ENCODE measurements around the gene NFIX. TPM values are rescaled to one million over a fixed set of nuclear protein-coding genes. Genes with fewer than 3 reads are reported as not detected.

The NFIX gene
- total RNA-seq, 1 donor from 2014 or later, result 8.4 TPM

DNA sequence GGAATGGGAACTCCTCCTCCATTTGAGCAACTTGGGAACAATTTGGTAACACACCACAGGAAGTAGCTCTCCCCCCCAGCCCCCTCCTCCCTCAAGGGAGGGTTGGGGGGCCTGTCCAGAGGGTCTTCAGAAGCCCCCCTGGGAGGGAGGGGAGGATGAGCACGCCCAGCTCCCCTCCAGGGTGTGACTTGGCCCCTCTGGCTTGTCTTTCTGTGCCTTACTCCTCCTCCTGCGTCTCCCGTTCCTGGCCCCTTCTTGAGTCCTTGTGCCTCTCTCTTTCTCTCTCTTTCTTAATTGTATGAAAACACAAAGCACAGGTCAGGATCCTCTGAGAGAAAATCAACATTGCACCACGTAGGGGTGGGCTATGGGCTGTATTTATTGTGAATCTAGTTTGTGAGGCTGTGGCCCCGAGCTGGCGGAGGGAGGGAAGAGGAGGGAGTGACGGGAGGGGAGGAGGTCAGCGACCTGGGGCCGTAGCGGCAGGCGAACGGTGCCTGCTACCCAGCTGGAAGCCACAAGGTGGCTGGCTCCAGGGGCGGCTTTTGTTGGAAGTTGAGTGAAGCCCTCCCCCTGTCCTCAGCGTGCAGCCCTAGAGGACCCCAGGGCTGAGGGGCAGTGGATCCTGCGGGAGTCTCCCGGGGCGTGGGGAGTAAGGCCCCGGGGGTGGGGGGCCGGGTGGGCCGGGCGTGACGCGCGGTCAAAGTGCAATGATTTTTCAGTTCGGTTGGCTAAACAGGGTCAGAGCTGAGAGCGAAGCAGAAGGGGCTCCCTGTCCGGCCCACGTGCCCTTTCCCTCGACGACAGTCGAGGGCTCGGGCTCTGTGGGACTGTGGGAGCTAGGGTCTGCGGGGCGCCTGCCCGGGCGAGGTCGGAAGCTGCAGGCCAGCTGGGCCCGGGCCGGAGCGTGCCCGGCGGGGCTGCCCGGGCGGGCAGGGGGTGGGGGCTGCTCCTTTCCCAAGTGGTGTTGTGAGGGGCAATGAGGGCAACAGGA lies 101.0 kb downstream of the NFIX start:
- H3K9me3 Mint-ChIP-seq (ENCODE audit: unreplicated experiment), result peaks cover 10% of the 10 kb centered on the region
- H3K27ac ChIP-seq (ENCODE audit: low read depth, low read length), result no peak overlapping the region
- H3K36me3 Mint-ChIP-seq (ENCODE audit: low read depth, unreplicated experiment), result peaks cover 6% of the 10 kb centered on the region
- no peaks in the 10 kb centered on the region for H3K27me3 ChIP-seq (ENCODE audit: insufficient read depth, low read length)
- peaks cover 34% of the 10 kb centered on the region for H3K27me3 Mint-ChIP-seq (ENCODE audit: low read depth, unreplicated experiment)
- H3K4me1 ChIP-seq (ENCODE audit: insufficient read depth, low read length), result peaks cover 31% of the 10 kb centered on the region
- no peak overlapping the region for H3K4me3 ChIP-seq (ENCODE audit: insufficient read depth, low read depth, low read length)
- peaks cover 6% of the 10 kb centered on the region for H4K20me1 ChIP-seq (ENCODE audit: insufficient read depth, low read length)
- DNase-seq (ENCODE audit: low read depth), result no peak
- no peaks in the 10 kb centered on the region for H3K36me3 ChIP-seq (ENCODE audit: insufficient read depth, low read length)
- H3K4me3 Mint-ChIP-seq (ENCODE audit: unreplicated experiment), result peak overlapping the region; percentile 54
- FAIRE-seq, result no peak
- H3K79me2 ChIP-seq (ENCODE audit: insufficient read depth, low read length), result no peaks in the 10 kb centered on the region
- no peak overlapping the region for H3K9ac ChIP-seq (ENCODE audit: low read length)
- H3K4me1 Mint-ChIP-seq (ENCODE audit: low read depth, unreplicated experiment), result peaks cover 14% of the 10 kb centered on the region
- peak overlapping the region; percentile 5 for H3K27ac Mint-ChIP-seq (ENCODE audit: unreplicated experiment)
- H3K9me3 ChIP-seq (ENCODE audit: insufficient read depth, low read depth, low read length), result no peaks in the 10 kb centered on the region
- H3K4me2 ChIP-seq (ENCODE audit: low read length), result no peak overlapping the region
- TF ChIP-seq, protein P1, sequence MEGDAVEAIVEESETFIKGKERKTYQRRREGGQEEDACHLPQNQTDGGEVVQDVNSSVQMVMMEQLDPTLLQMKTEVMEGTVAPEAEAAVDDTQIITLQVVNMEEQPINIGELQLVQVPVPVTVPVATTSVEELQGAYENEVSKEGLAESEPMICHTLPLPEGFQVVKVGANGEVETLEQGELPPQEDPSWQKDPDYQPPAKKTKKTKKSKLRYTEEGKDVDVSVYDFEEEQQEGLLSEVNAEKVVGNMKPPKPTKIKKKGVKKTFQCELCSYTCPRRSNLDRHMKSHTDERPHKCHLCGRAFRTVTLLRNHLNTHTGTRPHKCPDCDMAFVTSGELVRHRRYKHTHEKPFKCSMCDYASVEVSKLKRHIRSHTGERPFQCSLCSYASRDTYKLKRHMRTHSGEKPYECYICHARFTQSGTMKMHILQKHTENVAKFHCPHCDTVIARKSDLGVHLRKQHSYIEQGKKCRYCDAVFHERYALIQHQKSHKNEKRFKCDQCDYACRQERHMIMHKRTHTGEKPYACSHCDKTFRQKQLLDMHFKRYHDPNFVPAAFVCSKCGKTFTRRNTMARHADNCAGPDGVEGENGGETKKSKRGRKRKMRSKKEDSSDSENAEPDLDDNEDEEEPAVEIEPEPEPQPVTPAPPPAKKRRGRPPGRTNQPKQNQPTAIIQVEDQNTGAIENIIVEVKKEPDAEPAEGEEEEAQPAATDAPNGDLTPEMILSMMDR (IDR thresholded peaks at IDR 0.05; ENCODE audit: insufficient read depth, low read depth, low read length), result no peak
- TF ChIP-seq EZH2 (IDR thresholded peaks at IDR 0.05; ENCODE audit: insufficient read depth, low read length), result no peak
- H2AFZ ChIP-seq (ENCODE audit: low read depth, low read length), result no peak overlapping the region

DNA sequence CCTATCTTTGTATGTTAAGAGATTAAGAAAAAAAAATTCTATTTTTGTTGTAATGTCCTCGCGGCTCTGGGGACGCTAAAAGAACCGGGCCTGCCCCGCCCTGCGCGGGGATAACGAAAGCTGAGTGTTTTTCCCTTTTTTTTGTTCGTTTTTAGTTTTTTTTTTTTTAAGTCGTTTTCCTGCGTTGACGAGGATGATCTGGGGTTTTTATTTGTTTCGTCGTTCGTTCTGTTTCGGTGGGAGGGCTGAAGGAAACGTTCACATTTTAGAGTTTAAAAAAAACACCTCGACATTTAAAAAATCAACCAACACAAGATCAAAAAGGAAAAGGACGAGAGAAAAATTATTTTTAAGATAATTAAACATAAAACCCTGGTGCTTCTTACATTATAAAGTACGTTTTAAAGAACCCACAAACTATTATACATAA lies 101.8 kb downstream of the NFIX start:
- peaks cover 6% of the 10 kb centered on the region for H4K20me1 ChIP-seq (ENCODE audit: insufficient read depth, low read length)
- Mint-ChIP-seq H3K27ac (ENCODE audit: unreplicated experiment) (no peak overlapping the region), H3K36me3 (ENCODE audit: low read depth, unreplicated experiment) (peaks cover 5% of the 10 kb centered on the region), H3K4me3 (ENCODE audit: unreplicated experiment) (no peak overlapping the region), H3K27me3 (ENCODE audit: low read depth, unreplicated experiment) (peaks cover 38% of the 10 kb centered on the region), H3K4me1 (ENCODE audit: low read depth, unreplicated experiment) (peaks cover 7% of the 10 kb centered on the region), H3K9me3 (ENCODE audit: unreplicated experiment) (peaks cover 10% of the 10 kb centered on the region)
- TF ChIP-seq, protein P1 (IDR thresholded peaks at IDR 0.05; ENCODE audit: insufficient read depth, low read depth, low read length), result no peak
- TF ChIP-seq EZH2 (IDR thresholded peaks at IDR 0.05; ENCODE audit: insufficient read depth, low read length), result no peak
- H3K79me2 ChIP-seq (ENCODE audit: insufficient read depth, low read length), result no peaks in the 10 kb centered on the region
- H3K4me2 ChIP-seq (ENCODE audit: low read length), result no peak overlapping the region
- H3K9me3 ChIP-seq (ENCODE audit: insufficient read depth, low read depth, low read length), result no peaks in the 10 kb centered on the region
- no peaks in the 10 kb centered on the region for H3K36me3 ChIP-seq (ENCODE audit: insufficient read depth, low read length)
- peaks cover 23% of the 10 kb centered on the region for H3K4me1 ChIP-seq (ENCODE audit: insufficient read depth, low read length)
- no peak overlapping the region for H3K4me3 ChIP-seq (ENCODE audit: insufficient read depth, low read depth, low read length)
- no peak overlapping the region for H3K27ac ChIP-seq (ENCODE audit: low read depth, low read length)
- no peak overlapping the region for H2AFZ ChIP-seq (ENCODE audit: low read depth, low read length)
- no peak overlapping the region for H3K9ac ChIP-seq (ENCODE audit: low read length)
- no peak for FAIRE-seq
- H3K27me3 ChIP-seq (ENCODE audit: insufficient read depth, low read length), result no peaks in the 10 kb centered on the region
- DNase-seq (ENCODE audit: low read depth), result no peak

All from astrocyte (in vitro differentiated cells and primary cell).